MM.1S (cell line): ENCODE data around the gene LRRC14B.

Experiments used
- DNase-seq: peaks from one replicate; pipeline ENCODE4 v3.0.0-alpha.2; 2015
- H2AFZ ChIP-seq: fragments of 300-600 bp; sonication (generic); 2 replicates; pipeline ENCODE4 v1.6.0; 2016; ENCODE audit warnings: antibody characterized with exemption, low read length
- H3F3A ChIP-seq: fragments of 300-600 bp; sonication (generic); 2 replicates; pipeline ENCODE4 v1.6.1; 2016; ENCODE audit warnings: mild to moderate bottlenecking, antibody characterized with exemption, low read length, moderate library complexity, mixed read lengths; ENCODE audit not compliant: insufficient read depth
- H3K27ac ChIP-seq: fragments of 300-600 bp; sonication (generic); 2 replicates; pipeline ENCODE4 v1.5.1; 2016; ENCODE audit warnings: mild to moderate bottlenecking, low read length
- H3K27me3 ChIP-seq: fragments of 300-600 bp; sonication (generic); replicated peaks from 2 replicates; pipeline ENCODE4 v1.6.0; 2016; ENCODE audit warnings: low read length; ENCODE audit not compliant: insufficient read depth
- H3K36me3 ChIP-seq: fragments of 300-600 bp; sonication (generic); replicated peaks from 2 replicates; pipeline ENCODE4 v1.6.1; 2016; ENCODE audit warnings: mild to moderate bottlenecking, low read length, mixed read lengths; ENCODE audit not compliant: insufficient read depth
- H3K4me1 ChIP-seq: fragments of 300-600 bp; sonication (generic); 2 replicates; pipeline ENCODE4 v1.6.1; 2016; ENCODE audit warnings: low read length, mixed read lengths
- H3K4me2 ChIP-seq: fragments of 300-600 bp; sonication (generic); 2 replicates; pipeline ENCODE4 v1.6.0; 2016; ENCODE audit warnings: low read depth, low read length
- H3K4me3 ChIP-seq: fragments of 300-600 bp; sonication (generic); 2 replicates; pipeline ENCODE4 v1.5.1; 2016; ENCODE audit warnings: low read length, mixed read lengths
- H3K79me2 ChIP-seq: fragments of 300-600 bp; sonication (generic); 2 replicates; pipeline ENCODE4 v1.6.1; 2016; ENCODE audit warnings: mixed run types, low read length, mixed read lengths
- H3K9ac ChIP-seq: fragments of 300-600 bp; sonication (generic); 2 replicates; pipeline ENCODE4 v1.6.1; 2016; ENCODE audit warnings: low read length, mixed read lengths
- H3K9me2 ChIP-seq: fragments of 300-600 bp; sonication (generic); replicated peaks from 2 replicates; pipeline ENCODE4 v1.6.1; 2016; ENCODE audit warnings: mild to moderate bottlenecking, low read length, mixed read lengths; ENCODE audit not compliant: insufficient read depth
- H3K9me3 ChIP-seq: fragments of 300-600 bp; sonication (generic); replicated peaks from 2 replicates; pipeline ENCODE4 v1.6.1; 2016; ENCODE audit warnings: mild to moderate bottlenecking, low read length, mixed read lengths; ENCODE audit not compliant: insufficient read depth
- H4K20me1 ChIP-seq: fragments of 300-600 bp; sonication (generic); 2 replicates; pipeline ENCODE4 v1.6.1; 2016; ENCODE audit warnings: mild to moderate bottlenecking, low read length, moderate library complexity, mixed read lengths; ENCODE audit not compliant: insufficient read depth
- CTCF ChIP-seq: fragments of 300-600 bp; sonication (generic); IDR thresholded peaks from 2 replicates; pipeline ENCODE4 v1.5.1; 2016; ENCODE audit warnings: antibody characterized with exemption, low read length, mixed read lengths
- EZH2 ChIP-seq: fragments of 300-600 bp; sonication (generic); optimal IDR thresholded peaks from 2 replicates; pipeline ENCODE3; 2017; ENCODE audit warnings: low read depth, mild to moderate bottlenecking, antibody characterized with exemption, low read length, mixed read lengths
- EZH2phosphoT487 ChIP-seq: fragments of 300-600 bp; sonication (generic); IDR thresholded peaks from 2 replicates; pipeline ENCODE4 v1.6.1; 2018; ENCODE audit warnings: antibody characterized with exemption, low read length

Gene LRRC14B

GRCh38 chr5:179401-179800 lies 11.9 kb upstream of the LRRC14B start:
- no peaks in the 10 kb centered on the region for H3K4me1 ChIP-seq
- DNase-seq = no peak
- H3K36me3 ChIP-seq = no peaks in the 10 kb centered on the region
- no peak overlapping the region for H3K4me2 ChIP-seq
- no peaks in the 10 kb centered on the region for H3K9me3 ChIP-seq
- H3K9me2 ChIP-seq = no peaks in the 10 kb centered on the region
- no peak overlapping the region for H3K9ac ChIP-seq
- no peaks in the 10 kb centered on the region for H4K20me1 ChIP-seq
- no peak overlapping the region for H3K27ac ChIP-seq
- H3K27me3 ChIP-seq = peaks cover 23% of the 10 kb centered on the region
- no peaks in the 10 kb centered on the region for H3F3A ChIP-seq
- H2AFZ ChIP-seq = no peak overlapping the region
- H3K79me2 ChIP-seq = no peaks in the 10 kb centered on the region
- TF ChIP-seq CTCF (no peak), EZH2 (no peak), EZH2phosphoT487 (no peak)
- H3K4me3 ChIP-seq = no peak overlapping the region

- H3K9me2 ChIP-seq = no peaks in the 10 kb centered on the region
- H3K4me1 ChIP-seq = no peaks in the 10 kb centered on the region
- H3K9ac ChIP-seq = no peak overlapping the region
- no peaks in the 10 kb centered on the region for H3K36me3 ChIP-seq
- no peak overlapping the region for H3K4me3 ChIP-seq
- H3F3A ChIP-seq = no peaks in the 10 kb centered on the region
- TF ChIP-seq CTCF (no peak), EZH2 (no peak), EZH2phosphoT487 (no peak)
- H3K4me2 ChIP-seq = no peak overlapping the region
- H3K79me2 ChIP-seq = no peaks in the 10 kb centered on the region
- peaks cover 23% of the 10 kb centered on the region for H3K27me3 ChIP-seq
- no peak for DNase-seq
- H3K27ac ChIP-seq = no peak overlapping the region
- no peaks in the 10 kb centered on the region for H3K9me3 ChIP-seq
- H2AFZ ChIP-seq = no peak overlapping the region
- no peaks in the 10 kb centered on the region for H4K20me1 ChIP-seq
Measured at GRCh38 chr5:180286-180918, 10.9 kb upstream of the LRRC14B start.

DNA sequence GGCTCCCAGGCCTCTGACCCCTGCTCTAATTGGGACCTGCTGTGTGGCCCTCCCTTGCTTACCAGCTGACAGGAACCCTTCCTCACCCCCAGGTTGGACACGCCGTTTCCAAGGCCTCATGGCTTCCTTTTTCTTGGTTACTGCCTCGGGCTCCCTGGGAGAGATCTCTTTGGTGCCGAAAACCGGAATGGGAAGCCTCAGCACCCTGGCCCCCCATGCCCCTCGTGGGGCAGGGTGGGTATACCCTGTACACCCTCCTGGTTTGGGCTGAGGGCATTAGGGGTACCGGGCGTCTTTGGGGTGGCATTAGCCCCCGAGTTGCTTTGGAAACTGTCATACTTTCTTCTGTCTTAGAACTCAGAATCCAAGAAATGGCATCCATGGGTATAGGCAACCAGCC lies 10.1 kb upstream of the LRRC14B start:
- H3K36me3 ChIP-seq = no peaks in the 10 kb centered on the region
- H3K9me2 ChIP-seq = no peaks in the 10 kb centered on the region
- peaks cover 23% of the 10 kb centered on the region for H3K27me3 ChIP-seq
- no peak overlapping the region for H3K9ac ChIP-seq
- no peaks in the 10 kb centered on the region for H3K9me3 ChIP-seq
- no peak overlapping the region for H3K4me2 ChIP-seq
- TF ChIP-seq CTCF = no peak
- no peak for TF ChIP-seq EZH2phosphoT487
- TF ChIP-seq EZH2 = no peak
- H4K20me1 ChIP-seq = no peaks in the 10 kb centered on the region
- H2AFZ ChIP-seq = no peak overlapping the region
- H3F3A ChIP-seq = no peaks in the 10 kb centered on the region
- H3K79me2 ChIP-seq = no peaks in the 10 kb centered on the region
- no peak overlapping the region for H3K4me3 ChIP-seq
- DNase-seq = no peak
- no peaks in the 10 kb centered on the region for H3K4me1 ChIP-seq
- H3K27ac ChIP-seq = no peak overlapping the region
